SU-DHL-6 (cell line): ENCODE measurements around the gene MESD.

Experiments
- CTCF ChIP-seq: fragments of 200-600 bp; sonication (generic); IDR thresholded peaks from one replicate; pipeline ENCODE4 v1.5.1; 2017; ENCODE audit warnings: antibody characterized with exemption, mild to moderate bottlenecking, low read length, moderate library complexity; ENCODE audit not compliant: insufficient read depth, poor library complexity, severe bottlenecking
- EZH2phosphoT487 ChIP-seq: fragments of 200-600 bp; sonication (generic), shearing (Covaris generic); conservative IDR thresholded peaks from 2 replicates; pipeline ENCODE4 v1.6.1; 2018; ENCODE audit warnings: mild to moderate bottlenecking, antibody characterized with exemption, low read length, moderate library complexity, mixed read lengths

DNA sequence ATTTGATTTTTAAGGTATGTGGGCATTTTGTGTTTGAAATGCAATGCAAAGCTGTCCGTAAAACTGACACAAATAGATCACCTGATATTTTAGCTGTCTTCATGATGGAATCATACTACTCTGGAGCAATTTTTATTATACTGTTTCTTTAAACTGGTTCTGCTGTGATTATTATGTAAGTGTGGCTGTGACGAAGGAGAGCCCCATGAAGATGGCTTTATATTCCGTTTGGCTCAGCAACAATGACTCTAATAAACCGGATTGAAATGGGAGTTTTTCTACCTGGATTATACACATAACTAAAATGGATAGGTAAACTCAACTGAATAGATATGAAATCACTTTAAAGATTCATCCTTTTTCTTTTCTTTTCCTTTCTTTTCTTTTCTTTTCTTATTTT, 20.5 kb upstream of the MESD start:
- no peak for TF ChIP-seq CTCF
- TF ChIP-seq EZH2phosphoT487 = no peak
